HG02610 (cell line): ENCODE results near the gene SCOC.

Experiments used
- ATAC-seq: cut with Tn5 transposase; IDR thresholded peaks from one replicate; pipeline ENCODE4 v1.9.1; 2021; ENCODE audit warnings: mild to moderate bottlenecking, moderate library complexity; ENCODE audit not compliant: unreplicated experiment

The SCOC gene

DNA sequence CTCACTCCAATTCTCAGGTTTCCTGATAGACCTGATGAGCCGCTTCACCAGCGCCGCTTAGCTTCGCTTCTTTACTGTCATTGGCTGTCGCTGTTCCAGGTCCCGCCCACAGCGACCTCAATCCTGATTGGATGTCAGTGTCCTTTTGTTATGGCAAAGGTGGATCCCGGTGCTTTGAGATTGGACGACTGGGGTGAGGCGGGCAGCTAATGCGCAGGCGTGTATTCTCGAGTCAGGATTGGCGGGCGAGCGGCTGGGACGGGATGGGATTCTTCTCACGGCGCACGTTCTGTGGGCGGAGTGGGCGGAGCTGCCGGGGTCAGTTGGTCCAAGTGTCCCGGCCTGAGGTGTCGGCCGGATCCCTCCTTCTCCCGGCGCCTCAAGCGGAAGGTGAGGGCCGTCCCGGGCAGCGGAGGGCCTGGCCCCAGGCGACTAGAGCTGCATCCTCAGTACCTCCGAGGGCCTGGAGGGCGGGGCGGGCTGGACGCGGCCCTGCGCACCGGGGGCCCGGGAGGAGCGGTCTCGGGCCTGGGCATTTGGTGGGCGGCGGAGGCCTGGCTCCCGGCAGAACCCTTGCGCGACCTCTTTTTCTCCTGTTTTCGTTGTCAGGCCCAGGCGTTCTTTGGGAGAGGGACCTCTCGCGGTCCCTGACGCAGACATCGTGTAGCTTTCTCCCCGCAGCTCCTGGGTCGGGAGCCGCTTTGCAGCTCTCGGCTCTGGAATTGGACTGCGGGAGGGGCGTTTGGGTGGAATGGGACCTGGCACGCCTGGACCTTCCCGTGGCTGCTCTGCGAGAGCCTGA is at the start of gene SCOC:
Gene SCOC (plus strand): TSS at position 319 of the 802 bp plus-strand sequence. CDS start 5,525 bp downstream, outside the sequence.
- ATAC-seq = peak; percentile 96

DNA sequence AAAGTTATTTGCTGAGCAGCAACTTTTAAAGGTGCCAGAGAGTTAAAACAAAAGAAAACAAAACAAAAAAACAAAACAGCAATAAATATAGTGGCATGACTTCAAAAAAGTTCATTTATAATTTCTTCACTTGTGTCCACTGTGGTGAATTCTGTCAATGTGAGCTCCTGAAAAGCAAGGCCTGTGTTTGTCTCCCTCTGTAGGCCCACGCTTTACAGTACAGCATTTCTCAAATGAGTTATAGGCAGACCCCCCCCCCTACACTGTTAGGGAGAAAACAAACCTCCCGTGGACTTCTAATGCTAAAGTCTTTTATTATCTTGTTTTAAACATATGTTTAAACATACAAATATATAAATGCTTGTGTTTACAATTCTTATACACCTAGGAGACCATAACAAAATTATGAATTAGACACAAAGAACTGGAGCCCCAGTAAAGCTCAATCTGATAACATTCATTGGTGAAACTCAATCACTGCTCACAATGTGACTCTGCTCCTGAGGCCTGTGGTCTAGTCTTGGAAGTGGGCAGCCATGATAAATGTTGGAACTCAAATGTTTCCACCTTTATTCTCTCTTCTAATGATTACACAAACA is 47.0 kb upstream of the SCOC start:
- no peak for ATAC-seq

DNA sequence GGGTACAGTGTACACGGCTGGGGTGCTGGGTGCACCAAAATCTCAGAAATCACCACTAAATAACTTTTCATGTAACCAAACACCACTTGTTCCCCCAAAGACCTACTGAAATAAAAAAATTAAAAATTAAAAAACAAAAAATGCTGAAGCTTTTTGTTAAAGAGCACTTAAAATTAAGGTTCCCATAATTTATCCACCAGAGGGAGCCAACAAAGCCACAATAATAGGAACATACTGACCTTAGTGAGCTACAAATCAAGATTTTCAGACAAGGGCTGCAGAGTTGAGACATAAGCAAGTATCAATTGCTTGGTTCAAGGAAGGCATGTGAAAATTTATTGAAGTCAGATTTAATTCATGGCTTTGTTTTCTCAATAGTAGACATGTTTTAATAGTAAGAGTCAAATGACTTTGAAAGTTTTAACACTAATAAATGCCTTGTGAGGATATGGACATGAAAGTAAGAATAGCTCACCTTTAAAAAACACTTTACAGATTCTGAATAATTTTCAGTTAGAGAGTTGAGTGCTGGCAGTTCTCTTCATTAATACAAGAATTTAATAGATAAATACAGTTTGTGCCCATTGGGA is 43.0 kb upstream of the SCOC start:
- no peak for ATAC-seq

DNA sequence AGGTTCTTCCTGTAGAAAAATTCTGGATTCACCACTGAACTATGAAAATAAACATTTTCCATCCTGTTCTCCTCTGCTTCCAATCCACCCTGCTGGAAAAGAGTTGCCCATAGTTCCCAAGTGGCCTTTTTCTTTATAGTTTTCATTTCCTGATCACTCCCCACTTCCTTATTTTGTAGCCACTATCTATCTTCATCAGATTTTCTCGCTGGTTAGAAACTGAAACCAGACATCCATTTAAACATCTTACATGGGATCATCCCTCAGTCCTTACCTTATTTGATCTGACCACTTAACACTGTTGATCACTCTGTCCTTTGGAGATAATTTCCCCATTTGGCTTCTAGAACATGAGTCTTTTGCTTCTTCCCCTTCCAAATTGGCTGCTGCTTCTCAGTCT is 42.2 kb upstream of the SCOC start:
- no peak for ATAC-seq

DNA sequence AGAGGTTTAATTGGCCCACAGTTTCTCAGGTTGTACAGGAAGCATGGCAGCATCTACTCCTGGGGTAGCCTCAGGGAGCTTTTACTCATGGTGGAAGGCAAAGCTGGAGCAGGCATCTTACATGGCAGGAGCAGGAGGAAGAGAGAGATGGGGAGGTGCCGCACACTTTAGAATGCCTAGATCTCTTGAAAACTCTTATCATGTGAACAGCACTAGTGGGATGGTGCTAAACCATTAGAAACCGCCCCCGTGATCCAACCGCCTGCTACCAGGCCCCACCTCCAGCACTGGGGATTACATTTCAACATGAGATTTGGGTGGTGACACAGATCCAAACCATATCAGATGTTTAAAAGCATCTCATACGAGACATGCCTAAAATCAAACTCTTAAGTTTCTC is 41.6 kb upstream of the SCOC start:
- no peak for ATAC-seq

DNA sequence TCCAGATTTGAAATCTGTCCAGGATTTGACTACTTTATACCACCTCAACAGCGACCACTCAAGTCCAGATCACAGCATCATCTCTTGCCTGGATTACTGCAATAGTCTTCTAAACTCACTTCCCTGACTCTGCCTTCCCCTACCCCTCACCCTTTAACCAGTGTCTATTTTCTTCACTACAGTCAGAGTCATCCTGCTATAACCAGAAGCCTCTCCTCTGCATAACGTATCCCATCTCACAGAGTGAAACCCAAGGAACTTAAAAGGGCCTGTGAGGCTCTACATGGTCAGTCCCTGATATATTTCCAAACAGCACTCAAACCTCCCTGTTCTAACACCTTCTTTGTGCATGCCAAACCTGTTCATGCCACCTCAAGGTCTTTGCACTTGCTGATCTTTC is 40.7 kb upstream of the SCOC start:
- no peak for ATAC-seq

DNA sequence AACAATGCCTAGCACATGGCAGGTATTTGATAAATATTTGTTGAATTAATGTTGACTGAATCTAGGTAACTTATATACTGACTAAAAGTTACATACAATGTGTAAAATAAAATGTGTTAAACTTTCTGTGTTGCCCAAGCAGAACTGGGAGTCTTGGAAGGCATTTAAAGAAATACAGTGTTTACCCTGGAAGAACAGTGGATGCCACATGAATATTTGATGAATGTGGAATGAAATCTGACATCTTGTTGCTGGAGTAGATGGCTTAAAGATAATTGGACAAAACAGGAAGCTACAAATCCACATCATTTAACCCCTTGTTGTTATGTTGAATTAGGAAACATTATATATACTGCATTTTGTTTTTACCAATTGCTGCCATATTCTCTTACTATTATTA is 39.9 kb upstream of the SCOC start:
- ATAC-seq = no peak

DNA sequence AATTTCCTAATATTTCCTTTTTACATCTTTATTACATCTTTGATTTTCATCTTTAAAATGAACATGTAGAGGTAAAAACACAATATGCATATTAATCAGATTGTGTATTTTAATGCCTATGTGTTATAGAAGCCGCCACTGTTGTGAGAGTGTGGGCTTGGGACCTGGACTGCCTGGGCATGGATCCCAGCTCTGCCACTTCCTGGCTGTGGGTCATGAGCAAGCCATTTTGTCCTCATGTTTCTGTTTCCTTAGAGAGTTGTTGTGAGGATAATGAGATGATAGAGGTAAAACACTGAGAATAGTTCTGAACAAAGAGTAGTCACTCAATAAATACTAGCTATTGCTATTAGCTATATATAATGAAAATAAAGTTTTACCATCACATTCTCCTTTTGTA is 38.4 kb upstream of the SCOC start:
- ATAC-seq = no peak

DNA sequence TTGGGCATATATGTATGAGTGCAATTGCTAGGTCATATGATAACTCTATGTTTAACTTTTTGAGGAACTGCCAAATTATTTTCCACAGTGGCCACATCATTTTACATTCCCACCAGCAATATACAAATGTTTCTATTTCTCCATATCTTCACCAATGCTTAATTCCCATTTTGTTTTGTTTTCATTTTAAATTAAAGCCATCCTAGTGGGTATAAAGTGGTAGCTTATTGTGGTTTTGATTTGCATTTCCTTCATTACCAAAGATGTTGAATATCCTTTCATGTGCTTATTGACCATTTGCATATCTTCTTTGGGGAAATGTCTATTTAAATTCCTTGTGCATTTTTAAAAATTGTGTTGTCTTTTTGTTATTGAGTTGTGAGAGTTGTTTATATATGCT is 36.7 kb upstream of the SCOC start:
- ATAC-seq = no peak

DNA sequence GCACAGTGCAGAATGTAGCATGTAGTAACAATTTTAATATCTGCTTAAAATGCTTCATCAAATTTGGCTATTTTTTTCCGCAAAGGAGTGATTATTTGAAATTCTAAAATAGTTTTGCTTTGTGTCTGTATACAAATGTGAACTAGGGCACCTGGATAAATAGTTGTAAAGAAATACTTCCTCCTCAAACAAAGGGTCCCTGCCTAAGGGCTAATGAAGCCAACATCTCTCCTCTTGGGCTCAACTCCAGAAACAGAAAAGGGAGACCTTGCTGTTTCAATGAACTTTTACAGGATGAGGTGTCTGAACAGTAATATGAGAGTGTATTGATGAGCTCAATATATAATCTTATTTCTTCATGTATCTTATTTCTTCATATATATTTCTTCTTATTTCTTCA is 30.8 kb upstream of the SCOC start:
- ATAC-seq = no peak

DNA sequence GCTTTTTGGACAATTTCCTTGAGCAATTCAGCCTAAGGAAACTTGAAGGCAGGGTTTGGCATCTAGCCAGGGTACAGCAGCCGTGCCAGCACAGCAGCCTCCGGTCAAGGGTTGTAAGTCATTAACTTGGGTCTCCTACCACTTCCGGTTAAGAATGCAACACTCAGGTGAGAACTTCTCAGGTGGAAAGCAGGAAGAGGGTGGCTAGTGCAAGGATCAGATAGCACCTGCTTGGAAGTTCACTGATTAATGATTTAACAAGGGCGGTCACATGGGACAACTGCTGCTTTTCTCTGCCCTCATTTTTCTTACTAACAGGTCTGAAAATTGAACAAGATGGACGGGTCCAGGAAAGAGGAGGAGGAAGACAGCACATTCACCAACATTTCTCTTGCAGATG is 30.1 kb upstream of the SCOC start:
- no peak for ATAC-seq

DNA sequence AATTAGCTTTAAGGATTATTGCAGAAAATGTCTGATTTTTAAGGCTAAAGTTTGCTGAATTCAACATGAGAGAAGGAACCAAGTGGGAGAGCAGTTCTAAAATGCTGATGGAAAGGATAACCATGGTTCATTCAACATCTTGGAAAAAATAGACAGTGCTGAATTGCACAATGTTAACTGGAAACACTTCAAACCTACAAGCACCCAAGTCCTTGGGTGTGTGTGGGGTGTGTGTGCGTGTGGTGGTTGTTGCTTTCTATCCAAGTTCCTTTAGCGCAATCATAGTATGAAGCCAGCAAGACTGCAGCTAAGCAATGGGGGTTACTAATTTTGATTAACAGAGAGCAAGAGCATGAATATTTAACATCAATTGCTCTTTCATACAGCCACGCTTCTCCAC is 29.3 kb upstream of the SCOC start:
- ATAC-seq = no peak

DNA sequence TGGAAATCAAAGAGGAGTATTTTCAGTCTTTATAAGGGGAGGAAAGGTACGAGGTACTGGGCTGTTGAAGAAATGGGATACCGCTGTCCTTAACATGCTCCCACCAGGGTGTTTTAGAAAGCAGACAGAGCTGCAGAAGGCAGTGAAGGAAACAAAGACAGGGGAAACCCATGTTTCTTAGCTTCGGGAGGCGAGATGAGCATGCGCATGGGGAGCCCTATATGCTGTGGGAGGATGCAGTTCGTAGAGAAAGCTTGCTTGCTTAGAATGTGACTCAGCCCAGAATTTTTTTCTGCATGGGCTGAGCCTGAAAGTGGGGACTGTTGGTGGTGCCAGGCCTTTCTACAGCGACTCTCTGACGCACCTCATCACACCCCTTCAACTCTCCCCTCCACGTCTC is 28.8 kb upstream of the SCOC start:
- no peak for ATAC-seq

DNA sequence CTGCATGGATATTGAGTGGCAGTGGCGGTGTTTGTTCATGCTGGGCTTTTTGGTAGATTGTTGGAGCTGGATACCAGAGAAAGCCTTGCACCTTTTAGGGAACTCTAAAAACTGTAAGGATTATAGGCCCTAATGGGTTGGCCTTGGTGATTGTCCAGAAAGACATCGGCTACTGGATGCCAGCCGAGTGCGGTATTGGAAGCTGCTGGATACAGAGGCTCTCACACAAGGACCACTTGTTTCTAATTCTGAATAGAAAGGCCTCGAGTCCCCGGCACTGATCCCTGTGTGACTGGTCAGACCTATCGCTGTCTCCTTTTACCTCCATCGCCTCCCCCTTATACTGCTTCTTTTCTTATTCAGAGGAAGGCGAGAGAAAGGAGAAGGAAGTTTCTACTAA is 27.3 kb upstream of the SCOC start:
- ATAC-seq = no peak

DNA sequence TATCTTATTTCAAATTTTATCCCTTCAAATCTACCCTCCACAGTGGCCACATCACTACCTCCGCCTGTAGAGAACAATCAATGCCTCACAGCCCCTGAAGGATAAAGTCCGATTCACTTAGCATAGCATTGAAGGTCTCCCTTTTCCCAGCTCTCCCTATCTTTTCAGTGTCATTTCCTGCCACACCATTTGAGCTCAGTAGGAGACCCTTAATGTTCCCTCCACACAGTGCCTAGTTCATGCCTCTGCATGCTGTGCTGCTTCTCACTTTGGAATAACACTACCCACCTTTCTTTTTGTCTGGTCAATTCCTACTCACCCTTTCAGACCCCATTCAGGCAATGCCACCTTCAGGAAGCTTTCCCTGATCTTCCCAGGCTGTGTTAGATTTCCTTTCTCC is 23.6 kb upstream of the SCOC start:
- ATAC-seq = no peak

DNA sequence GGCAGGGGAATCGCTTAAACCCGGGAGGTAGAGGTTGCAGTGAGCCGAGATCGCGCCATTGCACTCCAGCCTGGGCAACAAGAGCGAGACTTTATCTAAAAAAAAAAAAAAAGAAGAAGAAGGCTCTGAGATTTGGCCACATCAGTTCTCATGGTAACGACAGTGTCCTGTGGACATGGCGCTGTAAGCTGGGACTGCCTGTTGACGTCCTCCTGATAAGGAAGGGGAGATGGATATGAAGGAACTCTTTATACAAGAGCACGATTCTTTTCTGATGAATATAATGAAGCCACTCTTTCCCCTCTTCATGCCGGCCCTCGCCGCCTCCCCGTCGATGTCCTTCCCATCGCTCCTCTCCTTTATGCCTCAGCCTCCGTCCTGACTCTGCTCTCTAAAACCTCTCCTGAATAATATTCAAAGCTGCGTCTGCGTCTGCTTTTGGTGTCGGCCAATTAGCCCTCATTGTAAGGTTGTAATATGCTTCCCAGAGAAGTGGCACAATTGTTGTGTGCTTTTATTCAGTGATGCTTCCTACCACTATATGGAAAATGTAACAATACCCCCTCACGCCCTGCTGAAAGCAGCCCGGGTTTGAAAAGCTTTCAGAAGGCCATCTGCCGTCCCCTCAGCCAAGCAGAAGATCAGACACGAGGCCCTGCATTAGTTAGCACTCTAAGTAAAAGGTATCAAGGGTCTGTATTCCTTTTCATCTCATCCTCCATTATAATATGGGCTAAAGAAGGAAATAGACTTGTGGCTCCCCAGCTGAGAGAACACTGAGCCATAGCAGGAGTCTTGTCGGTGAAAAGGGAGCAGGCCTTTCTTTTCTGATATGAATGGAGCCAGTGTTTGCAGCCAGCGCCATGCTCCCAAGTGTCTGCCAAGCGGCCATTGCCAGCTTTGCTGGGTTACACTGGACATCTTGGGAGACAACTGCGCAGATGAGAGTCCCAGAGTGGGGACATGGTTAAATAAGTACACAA is 22.1 kb upstream of the SCOC start:
- no peak for ATAC-seq

DNA sequence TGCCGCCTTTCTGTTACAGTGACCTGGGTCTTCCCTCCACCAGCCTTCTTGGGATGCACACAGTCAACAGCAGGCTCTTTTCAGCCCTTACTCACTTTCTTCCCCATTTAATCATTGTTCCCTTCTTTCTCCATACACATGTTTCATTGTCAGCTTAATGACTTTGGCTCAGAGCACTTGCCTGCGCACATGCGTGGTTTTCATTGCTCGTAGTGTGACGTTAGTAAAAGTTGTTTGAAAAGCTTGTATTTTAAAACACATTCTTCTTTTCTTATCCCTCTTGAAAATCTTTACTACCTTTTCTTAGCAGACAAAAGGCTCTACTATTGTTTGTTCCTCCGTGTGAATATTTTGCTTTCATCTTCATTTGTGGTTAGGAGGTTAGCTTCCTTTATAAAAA is 19.7 kb upstream of the SCOC start:
- no peak for ATAC-seq

DNA sequence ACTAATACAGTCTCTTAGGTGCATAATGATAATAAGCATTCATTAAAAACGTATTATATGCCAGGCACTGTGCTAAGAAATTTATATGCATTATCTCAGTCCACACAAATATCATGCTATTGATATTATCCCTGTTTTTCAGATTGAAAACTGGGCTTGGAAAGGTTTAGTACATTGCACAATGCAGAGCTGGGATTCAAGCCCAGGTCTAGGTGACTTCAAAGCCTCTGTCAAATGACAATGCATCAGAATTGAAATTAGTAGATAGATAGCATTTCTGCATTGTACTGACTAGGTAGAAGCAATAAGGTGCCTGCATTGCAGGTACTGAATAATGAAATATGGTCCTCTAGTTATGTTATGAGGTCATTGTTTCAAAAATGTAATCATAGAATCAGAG is 18.2 kb upstream of the SCOC start:
- ATAC-seq = no peak

DNA sequence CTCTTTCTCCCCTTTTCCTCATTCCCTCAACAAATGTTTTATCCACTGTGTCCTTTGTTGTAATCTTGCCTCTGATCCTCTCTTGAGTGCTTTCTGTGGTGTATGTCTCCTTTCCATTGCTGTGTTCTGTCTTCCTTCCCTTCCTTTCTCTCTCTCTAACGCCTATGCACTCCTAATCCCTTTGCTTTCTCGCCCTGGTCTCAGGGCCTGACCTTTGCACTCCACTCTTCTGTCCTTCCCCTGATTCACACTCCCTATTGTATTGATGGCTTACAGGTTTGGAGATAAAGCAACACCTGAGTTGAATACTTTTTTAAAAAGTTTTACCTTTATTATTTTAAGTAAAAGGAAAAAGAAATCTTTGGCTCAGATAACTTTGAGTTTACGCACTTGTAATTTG is 15.6 kb upstream of the SCOC start:
- ATAC-seq = no peak

DNA sequence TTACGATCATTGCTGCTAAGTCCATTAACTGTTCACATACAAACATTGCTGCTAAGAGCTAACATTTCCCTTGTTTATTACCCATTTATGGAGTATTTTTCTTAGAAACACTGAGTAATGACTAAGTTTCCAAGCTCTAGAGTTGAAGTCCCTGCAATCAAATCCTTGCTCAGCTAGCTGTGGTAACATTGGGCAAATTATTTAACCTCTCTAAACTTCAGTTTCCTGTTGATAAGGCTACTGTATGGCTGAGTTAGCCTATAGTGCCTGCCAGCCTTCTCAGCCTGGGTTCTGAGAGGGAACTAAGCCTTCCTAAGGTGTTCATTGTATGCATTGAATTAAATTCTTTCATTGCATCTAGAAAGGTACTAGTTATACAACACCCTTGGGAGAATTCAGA is 15.2 kb upstream of the SCOC start:
- ATAC-seq = no peak
